Caki2 (cell line): ENCODE results near the gene POMZP3. TPM values are rescaled to one million over a fixed set of nuclear protein-coding genes. Genes with fewer than 3 reads are reported as not detected.
"Not testable (repeated sequence)": the region's sequence is repeated elsewhere in the genome, so short reads cannot be mapped to it uniquely, and the experiment has no call there.

Experiments used
- DNase-seq: peaks from one replicate; pipeline ENCODE4 v3.0.0-alpha.2; 2015; ENCODE audit warnings: low read depth
- in situ Hi-C: cut with HindIII; loops from 2 replicates; pipeline ENCODE4 v1.10.0; 2016; ENCODE audit warnings: low sequenced_read_pairs, low pct_unique_long_range_greater_than_20kb, mixed read lengths
- total RNA-seq: library from RNA; depleted of rRNA; stranded (reverse); fragments of >200 nt; shearing (Covaris generic); gene quantifications from 2 replicates; pipeline ENCODE4 v1.2.3, GENCODE V29; 2014; ENCODE audit warnings: low replicate concordance; rRNA removed

The POMZP3 gene
- total RNA-seq, result not detected in 2 replicates

- peak; percentile 34 for DNase-seq
- in situ Hi-C loops, result not testable (repeated sequence)
These were observed at the start of gene POMZP3 for GRCh38 chr7:76626989-76627642. Gene POMZP3 (minus strand): TSS chr7:76627279. CDS start chr7:76626064, 1,215 bp downstream.

GRCh38 chr7:76675783-76676182 is 48.7 kb upstream of the POMZP3 start:
- DNase-seq, in situ Hi-C loops: not testable (repeated sequence)

- DNase-seq, in situ Hi-C loops: not testable (repeated sequence)
These were observed 46.3 kb upstream of the POMZP3 start for GRCh38 chr7:76673346-76673745.

GRCh38 chr7:76659212-76659611 is 32.1 kb upstream of the POMZP3 start:
- DNase-seq, in situ Hi-C loops: not testable (repeated sequence)

GRCh38 chr7:76656425-76656824 is 29.3 kb upstream of the POMZP3 start:
- in situ Hi-C loops, DNase-seq: not testable (repeated sequence)

GRCh38 chr7:76642620-76643019 is 15.5 kb upstream of the POMZP3 start:
- DNase-seq, in situ Hi-C loops: not testable (repeated sequence)

- DNase-seq, in situ Hi-C loops: not testable (repeated sequence)
These were observed 10.1 kb upstream of the POMZP3 start for GRCh38 chr7:76637061-76637691.

GRCh38 chr7:76626581-76626980 is 498 bp downstream of the POMZP3 start:
- in situ Hi-C loops, DNase-seq: not testable (repeated sequence)

GRCh38 chr7:76619439-76620190 is 7.5 kb downstream of the POMZP3 start:
- in situ Hi-C loops, DNase-seq: not testable (repeated sequence)

- not testable (repeated sequence) for DNase-seq
These were observed 13.3 kb downstream of the POMZP3 start for GRCh38 chr7:76613783-76614182.

GRCh38 chr7:76612232-76612631 is 14.8 kb downstream of the POMZP3 start:
- DNase-seq, in situ Hi-C loops: not testable (repeated sequence)

More at GRCh38 chr7:76613783-76614182, 13.3 kb downstream of the POMZP3 start:
- in situ Hi-C loops, result not testable (repeated sequence)

GRCh38 chr7:76609864-76610263 is 17.2 kb downstream of the POMZP3 start:
- DNase-seq, in situ Hi-C loops: not testable (repeated sequence)

GRCh38 chr7:76608469-76608868 is 18.6 kb downstream of the POMZP3 start:
- in situ Hi-C loops, DNase-seq: not testable (repeated sequence)

- DNase-seq, result peak; percentile 90
- in situ Hi-C loops, result not testable (repeated sequence)
These were observed 21.1 kb downstream of the POMZP3 start for GRCh38 chr7:76606027-76606426.

- DNase-seq, in situ Hi-C loops: not testable (repeated sequence)
These were observed 26.4 kb downstream of the POMZP3 start for GRCh38 chr7:76600650-76601049.

- in situ Hi-C loops, result not testable (repeated sequence)
These were observed 27.0 kb downstream of the POMZP3 start for GRCh38 chr7:76600116-76600482.

GRCh38 chr7:76598590-76599264 is 28.4 kb downstream of the POMZP3 start:
- in situ Hi-C loops, DNase-seq: not testable (repeated sequence)

More at GRCh38 chr7:76600116-76600482, 27.0 kb downstream of the POMZP3 start:
- not testable (repeated sequence) for DNase-seq

- in situ Hi-C loops, DNase-seq: not testable (repeated sequence)
These were observed 29.8 kb downstream of the POMZP3 start for GRCh38 chr7:76597288-76597687.
